ENCODE results near the gene HCK.
"Not testable (repeated sequence)": the region's sequence is repeated elsewhere in the genome, so short reads cannot be mapped to it uniquely, and the experiment has no call there.

Gene HCK

DNA sequence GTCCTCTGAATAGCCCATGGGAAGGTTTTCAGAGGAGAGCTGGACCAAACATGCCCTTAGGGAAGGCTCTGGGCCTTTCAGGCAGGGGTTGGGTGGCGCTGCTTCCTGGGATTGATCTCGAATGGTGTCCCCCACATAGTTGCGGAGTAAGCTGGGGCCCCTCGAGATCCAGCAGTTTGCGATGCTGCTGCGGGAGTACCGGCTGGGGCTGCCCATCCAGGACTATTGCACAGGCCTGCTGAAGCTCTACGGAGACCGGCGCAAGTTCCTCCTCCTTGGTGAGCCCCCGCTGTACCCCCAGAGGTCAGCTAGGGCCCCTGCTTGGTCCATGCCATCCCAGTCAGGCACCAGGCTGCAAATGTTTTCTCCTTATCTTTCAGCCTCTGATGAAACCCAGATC, 22.5 kb upstream of the HCK start:
- DNase-seq = no peak

DNA sequence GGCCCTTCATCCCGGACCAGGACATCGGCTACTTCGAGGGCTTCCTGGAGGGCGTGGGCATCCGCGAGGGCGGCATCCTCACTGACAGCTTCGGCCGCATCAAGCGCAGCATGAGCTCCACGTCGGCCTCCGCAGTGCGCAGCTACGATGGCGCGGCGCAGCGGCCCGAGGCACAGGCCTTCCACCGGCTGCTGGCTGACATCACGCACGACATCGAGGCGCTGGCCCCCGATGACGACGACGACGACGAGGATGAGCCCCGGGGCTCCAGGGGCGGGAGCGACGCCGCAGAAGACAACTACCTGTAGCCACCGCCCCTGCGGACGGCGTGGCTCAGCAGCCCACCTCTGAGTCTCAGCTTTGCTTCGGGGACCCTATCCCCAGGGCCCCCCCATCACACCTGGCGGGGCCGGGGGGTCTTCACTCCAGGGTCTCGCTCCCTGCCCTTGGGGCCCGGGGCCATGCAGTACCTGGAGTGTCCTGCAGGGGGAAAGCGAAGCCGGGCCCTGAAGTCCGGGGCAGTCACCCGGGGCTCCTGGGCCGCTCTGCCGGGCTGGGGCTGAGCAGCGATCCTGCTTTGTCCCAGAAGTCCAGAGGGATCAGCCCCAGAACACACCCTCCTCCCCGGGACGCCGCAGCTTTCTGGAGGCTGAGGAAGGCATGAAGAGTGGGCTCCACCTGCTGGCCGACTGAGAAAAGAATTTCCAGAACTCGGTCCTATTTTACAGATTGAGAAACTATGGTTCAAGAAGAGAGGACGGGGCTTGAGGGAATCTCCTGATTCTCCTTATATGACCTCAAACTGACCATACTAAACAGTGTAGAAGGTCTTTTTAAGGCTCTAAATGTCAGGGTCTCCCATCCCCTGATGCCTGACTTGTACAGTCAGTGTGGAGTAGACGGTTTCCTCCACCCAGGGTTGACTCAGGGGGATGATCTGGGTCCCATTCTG, 20.8 kb upstream of the HCK start:
- DNase-seq = peak; percentile 37

DNA sequence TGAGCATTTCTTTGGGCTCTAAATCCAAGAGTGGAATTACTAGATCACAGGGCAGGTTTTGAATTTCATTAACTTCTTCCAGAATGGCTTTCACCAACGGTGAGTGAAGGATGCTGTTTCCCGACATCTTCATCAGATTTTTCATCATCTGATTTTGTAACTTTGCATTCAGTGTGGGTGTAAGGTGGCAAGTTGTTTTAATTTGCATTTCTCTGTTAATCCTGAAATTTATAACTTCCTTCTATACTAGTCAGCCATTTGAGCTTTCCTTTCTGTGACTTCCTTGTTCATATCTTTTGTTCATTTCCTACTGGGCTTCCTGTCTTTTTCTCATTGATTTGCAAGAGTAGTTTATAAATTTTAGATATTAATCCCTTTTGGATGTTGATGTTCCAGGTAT, 18.7 kb upstream of the HCK start:
- DNase-seq = no peak

DNA sequence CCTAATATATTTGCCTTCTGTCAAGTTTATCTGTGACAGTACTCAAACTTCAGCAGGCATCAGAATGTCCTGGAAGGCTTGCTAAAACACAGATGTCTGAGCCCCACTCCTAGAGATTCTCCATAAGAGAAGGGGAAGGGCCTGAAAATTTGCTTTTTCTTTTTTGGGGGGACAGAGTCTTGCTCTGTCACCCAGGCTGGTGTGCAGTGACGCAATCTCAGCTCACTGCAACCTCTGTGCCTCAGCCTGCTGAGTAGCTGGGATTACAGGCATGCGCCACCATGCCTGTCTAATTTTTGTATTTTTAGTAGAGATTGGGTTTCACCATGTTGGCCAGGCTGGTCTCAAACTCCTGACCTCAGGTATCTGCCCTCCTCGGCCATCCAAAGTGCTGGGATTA, 18.3 kb upstream of the HCK start:
- not testable (repeated sequence) for DNase-seq

DNA sequence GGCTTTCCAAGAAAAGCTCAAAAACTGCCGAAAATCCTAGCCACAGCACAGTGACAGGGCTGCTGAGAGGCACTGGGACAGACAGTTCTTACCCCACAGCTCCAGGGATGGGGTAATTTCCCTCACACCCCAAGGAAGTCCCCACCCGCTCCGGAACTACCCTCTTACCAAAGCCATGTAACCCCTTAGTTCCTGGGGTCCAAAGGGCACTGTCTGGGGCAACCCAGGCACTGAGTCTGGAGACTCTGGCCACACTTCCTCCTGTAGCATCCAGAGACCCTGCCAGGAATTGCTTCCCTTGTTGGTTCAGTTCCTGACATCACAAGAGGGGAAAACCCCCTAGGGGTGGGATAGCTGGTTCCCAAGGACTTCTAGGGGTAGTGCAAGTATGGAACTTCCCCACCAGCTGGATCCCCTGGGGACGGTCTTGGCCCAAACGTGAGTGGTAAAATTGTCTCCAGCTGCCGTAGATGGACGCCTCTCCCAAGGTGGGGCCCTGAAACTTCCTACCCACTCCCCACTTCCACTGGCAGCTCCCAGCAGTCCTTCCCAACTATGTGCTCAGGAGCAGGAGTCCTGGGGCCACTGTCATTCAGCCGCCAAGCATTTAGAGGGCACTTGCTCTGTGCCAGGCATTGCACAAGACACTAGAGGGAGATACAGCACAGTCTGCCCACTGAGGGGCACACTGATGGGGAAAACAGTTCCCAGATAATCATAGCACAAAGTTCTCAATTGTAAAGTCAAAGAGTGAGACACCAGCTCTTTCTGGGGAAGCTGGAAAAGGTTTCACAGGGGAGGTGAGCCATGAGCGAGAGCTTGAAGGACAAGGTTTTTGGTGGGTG, 17.2 kb upstream of the HCK start:
- DNase-seq = no peak

DNA sequence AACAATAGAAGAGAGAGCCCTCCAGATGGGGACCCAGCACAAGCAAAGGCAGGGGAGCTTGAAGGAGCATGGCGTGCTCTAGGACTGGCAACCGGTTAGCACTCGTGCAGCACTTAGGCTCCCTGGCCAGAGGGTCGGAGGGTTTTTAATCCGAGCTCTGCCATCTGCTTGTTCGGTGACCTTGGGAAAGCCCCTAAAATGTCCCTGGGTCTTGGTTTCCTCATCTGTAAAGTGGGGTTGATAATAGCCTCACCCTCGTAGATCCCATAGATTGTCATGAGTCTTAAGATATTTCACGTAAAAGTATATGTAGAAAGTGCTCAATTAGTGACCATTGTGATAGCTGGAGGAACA, 16.6 kb upstream of the HCK start:
- no peak for DNase-seq

DNA sequence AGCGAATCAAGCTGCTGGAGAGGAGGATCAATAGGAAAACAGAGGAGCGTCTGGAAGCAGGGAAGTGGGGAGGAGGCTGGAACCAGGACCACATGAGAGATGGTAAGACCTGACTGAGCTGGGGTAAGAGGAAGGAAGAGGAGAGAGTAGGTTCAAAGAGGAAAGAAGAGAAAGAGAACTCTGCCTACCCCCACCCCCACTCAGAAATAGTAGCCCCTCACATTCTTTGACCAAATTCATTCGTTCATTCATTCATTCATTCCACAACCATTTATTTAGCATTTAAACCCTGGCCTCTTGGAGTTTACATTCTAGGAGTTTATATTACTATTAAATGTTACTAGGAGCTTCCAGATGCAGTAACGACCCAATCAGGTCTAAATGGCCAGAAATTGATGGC, 15.8 kb upstream of the HCK start:
- DNase-seq = no peak

DNA sequence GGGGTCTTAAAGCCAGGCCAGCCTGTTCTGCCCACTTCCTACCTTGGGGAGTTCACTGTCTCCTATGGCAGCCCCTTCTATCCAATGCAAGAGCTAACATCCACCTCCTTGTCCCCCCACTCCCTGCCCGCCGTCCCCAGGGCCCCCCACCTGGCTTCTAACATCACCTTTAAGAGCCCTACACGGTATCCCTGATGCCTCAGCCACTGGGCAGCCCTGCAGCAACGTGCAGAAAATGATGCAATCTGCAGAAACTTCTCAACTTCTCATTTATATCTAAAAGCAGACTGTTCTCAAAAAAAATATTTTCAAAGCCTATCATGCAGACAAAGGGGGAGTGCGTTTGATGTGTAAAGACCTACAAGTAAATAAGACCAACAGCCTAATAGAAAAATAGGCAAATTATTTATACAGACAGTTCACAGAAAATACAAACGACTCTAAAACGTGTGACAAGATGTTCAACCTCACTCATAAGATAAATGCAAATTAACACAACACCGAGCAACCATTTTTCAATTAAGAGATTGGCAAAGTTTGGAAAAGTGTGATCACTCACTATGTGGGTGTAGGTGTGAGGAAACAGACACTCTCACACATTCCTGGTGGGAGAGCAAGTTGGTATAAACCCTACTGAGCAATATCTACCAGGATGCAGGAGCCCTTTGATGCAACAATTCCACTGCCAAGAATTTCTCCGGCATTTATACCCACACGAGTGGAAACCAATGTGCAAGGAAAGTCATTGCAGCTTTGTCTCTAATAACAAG, 15.1 kb upstream of the HCK start:
- DNase-seq = no peak

DNA sequence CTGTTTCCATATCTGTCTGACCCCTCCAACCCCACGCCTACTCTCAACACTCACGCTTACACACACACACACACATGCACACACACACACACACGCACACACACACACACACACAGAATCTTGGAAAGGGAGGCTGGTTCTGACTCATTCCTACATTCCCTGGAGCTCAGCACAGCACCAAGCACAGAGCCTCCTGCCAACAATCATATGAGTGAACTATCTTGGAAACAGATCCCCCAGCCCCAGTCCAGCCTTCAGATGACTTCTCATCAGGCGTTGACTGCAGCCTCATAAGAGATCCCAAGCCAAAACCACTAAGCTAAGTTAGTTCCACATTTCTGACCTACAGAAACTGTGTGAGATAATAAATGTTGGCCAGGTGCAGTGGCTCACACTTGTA, 14.1 kb upstream of the HCK start:
- no peak for DNase-seq

DNA sequence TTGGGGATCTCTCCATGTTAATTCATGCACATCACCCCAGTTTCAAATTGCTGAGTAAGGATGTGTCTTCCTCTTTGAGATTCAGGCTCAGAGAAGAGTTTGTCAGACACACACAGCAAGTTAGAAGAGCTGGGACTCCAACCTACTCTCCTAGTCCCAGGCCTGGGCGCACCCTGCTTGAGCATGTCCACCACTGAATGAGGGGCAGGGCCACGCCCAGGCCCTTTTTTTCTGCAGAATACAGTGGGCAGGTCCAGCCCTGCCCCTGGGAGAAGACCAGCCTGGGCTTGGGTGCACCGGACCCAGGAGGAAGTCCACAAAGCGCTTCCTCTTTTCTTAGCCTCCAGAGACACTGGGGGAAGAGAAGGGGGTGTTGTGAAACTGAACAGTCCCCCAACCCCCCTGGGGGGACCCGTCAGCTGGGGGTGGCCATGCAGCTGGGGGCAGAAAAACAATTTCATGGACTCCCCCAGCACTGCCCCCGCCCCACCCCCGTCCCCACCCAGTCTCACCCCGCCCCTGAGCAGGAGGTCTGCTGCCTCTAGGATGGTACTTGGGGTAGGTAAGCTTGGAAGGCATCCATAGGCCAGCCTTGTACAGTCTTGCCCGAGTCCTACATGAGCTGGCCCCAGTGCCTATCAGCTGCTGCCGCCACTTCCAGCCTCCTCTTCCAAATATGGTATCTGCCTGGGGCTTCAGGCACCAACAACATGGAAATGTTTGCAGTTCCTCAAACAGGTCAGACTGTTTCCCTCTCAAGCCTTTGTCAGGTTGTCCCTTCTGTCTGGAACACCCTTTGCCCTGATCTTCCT, 11.7 kb upstream of the HCK start:
- no peak for DNase-seq

DNA sequence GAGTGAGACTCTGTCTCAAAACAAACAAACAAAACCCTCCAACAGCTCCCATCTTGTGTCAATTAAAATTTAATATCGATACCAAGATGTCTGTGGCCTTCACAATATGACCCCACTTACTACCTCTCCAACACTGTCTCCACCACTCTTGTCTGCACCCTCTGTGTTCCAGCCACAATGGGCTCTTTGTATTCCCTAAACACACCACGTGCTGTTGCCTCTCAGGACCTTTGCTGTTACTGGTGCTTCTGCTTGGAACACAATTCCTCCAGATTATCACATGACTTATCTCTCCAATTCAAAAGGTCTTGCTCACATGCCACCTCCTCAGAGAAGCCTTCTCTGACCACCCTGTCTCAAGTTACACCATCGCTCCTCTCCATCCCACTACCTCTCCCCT, 6.0 kb upstream of the HCK start:
- no peak for DNase-seq

DNA sequence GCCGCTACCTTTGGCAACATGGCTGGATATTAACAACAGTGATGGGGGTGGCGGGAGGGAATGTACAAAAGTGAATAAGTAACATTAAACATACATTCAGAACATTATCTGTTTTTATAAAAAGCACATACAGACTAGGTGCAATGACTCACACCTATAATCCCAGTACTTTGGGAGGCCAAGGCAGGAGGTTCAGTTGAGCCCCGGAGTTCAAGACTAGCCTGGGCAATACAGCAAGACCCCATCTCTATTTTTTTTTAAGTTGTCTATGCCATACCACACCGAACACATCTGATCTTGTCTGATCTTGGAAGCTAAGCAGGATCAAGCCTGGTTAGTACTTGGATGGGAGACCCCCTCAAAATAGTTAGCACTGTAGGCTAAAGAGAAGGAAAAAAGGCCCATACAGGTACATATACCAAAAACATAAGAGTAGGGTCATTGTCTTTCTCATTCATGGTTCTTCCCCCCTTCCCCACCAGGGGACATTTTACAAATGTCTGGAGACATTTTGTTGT, 1.7 kb upstream of the HCK start:
- DNase-seq = no peak

DNA sequence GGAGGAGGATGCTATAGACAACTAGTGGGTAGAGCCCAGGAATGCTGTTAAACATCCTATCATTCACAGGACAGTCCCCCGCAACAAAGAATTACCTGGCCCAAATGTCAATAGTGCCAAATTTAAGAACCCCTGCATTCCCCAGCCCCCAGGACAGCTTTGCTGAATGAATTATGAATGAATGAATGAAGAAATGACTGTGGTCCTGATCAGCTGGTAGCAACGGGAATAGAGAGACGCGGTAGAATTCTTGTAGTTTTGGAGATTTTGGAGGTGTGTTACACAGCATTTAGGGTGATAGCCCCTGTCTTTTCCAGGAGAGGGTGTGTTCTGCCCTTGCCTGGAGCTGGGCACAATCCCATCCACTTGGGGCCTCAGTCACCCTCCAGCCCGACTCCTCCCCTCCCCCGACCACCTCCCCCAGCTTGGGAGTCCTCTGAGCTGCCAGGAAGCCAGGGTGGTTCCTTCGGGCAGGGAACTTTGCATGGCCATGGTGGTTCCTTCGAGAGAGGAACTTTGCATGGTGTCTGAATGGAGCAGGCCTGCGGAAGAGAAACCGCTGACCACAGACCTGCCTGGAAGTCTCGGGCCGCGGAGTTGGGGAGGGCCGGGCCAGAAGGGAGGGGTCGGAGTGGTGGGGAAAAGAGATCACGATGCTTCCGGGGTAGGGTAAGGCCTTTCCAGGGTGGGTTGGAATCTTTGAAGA, 1.0 kb upstream of the HCK start:
- DNase-seq = no peak

DNA sequence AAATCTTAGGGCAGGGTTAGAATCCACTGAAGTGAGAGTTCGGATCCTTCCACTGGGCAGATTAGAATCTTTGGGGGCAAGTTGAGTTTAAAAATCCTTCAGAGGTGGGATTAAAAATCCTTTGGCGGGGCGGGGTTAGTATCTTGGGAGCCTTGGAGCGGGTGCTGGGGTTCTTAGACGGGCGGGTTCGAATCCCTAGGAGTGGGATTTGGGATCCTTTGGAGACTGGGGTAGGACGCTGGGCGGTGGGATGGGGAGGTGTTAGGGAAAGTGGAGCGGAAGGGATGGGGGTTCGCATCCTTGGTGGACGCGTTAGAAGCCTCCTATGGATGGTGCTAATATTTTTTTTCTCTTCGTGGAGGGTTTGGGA, 337 bp upstream of the HCK start:
- DNase-seq = no peak

DNA sequence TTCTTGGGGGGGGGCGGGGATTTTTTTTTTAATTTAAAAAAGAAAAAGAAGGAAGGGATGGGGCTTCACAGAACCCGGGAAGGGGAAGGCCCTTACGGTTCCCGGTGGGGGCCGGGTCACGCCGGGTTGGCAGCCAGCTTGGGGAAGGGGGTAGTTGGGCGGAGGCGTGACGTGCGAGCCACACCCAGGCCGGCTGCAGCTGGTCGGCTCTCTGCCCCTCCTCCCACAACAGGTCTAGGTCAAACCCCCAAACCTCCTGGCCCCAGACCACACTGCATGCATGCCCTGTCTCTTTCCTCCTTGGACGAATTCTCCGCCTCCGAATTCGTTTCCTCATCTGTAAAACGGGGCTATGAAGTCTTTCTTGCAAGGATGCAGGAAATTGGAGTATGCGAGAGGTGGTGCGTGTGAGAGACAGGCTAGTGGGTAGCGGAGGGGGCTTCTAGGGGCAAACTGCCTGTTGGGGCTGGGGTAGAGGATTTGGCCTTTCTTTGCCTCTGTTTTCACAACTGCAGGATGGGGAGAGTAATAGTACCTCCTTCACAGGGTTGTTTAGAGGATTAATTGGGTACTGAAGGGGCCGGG, 828 bp downstream of the HCK start:
- DNase-seq = no peak

DNA sequence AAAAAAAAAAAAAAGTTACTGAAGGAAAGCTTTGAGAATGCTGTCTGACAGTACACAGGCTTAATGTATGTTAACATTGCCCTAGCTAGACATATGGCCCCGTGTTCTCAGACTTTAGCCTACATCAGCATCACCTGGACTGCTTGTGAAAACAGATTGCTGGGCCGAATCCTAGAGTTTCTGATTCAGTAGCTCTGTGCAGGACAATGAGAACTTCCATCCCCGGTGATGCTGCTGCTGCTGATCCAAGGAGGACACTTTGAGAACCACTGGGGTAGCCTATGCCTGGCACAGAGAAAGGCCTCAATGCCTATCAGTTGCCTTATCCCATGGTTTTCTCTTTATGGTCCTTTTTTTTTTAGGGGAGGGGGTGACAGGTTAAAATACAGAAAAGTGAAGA, 1.6 kb downstream of the HCK start:
- no peak for DNase-seq

DNA sequence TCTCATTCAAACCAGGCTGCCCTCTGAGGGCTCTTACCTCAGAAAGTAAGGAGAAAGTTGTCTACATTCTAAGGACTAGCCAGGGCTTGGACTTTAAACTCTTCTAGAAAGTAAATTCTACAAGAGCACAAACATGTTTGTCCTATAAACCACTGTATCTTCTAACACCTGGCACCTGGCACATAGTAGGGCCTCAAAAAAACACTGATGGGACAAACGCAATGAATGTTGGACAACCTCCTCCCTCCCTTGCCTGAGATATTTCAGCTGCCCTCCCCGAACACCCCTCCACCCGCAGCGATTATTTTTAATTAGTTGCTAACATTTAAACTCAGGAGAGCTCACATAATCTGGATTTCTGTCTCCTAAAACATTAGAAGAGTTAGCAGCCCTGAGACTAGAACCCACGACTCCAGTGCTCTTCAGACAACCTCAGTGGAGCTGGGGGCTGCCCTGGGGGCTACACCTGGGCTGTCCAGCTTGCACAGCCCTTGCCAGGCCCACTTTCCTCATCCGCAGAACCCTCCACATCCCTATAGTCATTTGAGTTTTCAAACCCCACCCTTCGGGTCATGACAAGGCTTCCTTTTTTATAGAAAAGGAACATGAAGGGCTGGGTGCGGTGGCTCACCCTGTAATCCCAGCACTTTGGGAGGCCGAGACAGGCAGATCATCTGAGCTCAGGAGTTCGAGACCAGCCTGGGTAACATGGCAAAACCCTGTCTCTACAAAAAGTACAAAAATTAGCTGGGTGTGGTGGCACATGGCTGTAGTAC, 4.9 kb downstream of the HCK start:
- DNase-seq = no peak

DNA sequence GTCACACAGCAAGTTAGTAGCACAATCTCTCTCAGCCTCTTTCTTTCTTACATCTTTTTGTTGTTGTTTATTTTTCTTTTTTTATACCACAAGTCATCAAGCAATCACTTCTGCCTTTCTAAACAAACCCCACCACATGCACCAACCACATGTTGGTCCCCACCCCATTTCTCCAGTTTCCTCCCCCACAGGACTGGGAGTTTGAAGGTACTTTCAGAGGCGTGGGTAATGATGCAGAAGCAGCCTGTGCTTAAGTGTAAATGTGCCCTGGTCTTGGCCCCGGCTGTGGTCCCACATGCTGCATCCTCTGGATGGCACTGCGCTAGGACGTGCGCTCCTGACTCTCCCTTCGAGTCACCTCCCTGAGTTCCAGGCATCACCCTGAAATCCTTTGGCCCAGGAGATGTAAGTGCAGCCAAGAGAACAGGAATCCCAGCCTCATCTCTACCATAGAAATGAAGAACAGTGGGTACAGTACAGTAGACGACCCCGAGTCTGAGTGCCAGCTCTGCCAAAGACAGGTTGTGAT, 5.7 kb downstream of the HCK start:
- DNase-seq = no peak

DNA sequence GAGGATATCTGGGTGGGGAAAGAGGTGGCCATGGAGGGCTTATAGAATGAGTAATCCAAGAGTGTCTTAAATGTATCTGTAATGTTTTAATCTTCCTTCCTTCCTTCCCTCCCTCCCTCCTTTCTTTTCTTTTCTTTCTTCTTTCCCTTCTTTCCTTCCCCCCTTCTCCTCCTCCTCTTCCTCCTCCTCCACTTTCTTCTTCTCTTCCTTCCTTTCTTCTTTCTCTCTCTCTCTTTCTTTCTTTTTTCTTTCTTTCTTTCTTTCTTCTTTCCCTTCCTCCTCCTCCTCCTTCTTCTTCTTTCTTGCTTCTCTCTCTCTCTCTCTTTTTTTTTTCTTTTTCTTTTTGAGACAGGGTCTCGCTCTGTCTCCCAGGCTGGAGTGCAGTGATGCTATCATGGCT, 7.1 kb downstream of the HCK start:
- DNase-seq = no peak

DNA sequence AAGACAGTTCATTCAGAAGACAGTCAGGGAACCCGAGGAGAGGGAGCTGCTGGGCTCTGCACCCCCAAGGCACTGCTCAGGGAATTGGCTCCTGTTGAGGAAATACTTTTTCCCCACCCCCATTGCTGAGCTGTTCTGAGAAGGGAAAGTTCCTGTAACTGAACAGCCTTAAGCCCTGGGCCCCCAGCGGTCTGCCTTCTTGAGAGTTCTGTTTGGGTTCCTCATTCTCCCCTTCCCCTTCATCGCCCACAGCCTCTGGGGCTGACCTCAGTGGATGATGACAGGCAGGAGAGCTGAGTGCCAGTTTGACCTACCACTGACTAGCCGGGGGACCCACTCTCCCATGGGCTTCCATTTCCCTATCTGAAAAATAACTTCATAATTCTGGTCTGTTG, 10.7 kb downstream of the HCK start:
- DNase-seq = no peak
